Activated naive CD8-positive, alpha-beta T cell treated with anti-CD3 and anti-CD28 coated beads, Interleukin-2, amount 50 U/mL, for 16 hours (primary cell): ENCODE measurements around the gene TRIM43B.
"Not testable (repeated sequence)": the region's sequence is repeated elsewhere in the genome, so short reads cannot be mapped to it uniquely, and the experiment has no call there.

ENCODE experiments used
- DNase-seq: peaks from one replicate; pipeline ENCODE4 v3.0.0-alpha.2; 2020; ENCODE audit warnings: low read depth, low spot score

TRIM43B gene

DNA sequence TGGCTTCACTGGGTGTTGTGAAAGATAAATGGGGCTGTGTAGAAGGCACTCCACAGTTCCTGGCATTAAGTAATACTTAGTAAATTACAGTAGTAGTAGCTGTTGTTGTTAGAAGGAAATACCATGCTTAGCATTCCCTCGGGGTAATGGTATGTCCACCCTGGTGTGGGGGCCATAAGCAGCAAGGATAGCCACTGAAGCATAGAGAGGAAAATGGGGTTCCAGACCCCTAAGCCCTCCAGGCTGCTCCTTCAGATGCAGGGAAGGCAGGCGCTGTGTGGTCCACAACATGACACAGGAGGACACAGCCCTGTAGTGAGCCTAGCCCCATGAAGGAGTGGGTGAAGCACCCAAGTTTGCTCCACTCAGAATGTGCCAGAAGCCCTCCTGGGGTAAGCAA lies 50.6 kb downstream of the TRIM43B start:
- DNase-seq: not testable (repeated sequence)

DNA sequence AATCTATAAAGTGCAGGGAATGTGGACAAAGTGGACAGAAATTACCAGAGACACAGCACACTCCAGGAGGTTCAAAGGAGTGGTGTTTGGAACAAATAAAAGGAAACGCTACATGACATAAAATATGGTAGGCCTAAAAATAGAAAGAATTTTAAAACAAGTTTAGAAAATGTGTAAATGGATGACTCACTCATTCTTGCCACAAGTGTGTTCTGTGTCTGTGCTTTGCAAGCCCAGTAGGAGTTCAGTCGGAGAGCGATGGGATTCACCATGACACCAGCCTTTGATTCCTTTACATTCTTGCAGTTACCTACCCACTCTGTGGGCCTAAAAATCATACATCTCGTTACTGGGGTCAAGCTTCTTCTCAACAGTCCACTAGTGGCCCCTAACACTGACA lies 51.2 kb downstream of the TRIM43B start:
- DNase-seq: not testable (repeated sequence)

DNA sequence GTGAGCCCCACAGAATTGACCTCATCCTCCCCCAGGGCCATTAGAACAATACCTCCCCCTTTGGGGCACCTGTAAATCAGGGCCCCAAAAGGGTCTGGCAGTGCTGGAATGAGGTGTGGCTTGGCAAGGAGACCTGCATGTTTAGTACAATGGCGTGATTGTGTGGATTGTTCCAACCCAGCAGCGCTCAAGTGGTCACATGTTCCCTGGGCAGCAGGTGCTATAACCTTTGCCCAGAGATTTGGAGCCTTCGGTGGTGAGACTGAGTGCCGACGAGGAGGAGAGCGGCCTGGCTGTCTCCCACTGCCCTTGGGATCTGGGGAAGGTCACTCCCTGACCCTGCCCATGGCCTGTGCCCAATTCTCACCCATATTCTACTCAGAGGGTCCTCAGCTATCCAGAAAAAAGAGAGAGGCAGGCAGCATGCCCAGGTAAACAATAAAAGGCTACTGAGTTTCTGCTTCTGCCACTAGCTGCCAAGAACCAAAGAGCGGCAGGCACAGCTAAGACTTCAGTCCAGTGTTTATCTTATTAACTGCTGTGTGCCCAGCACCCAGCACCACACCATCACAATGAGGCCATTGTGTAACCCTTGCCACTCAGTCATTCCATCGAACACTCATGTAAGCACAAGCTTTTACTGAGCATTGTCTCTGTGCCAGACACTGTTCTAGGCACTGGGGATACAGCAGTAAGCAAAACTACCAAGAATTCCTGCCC lies 54.6 kb downstream of the TRIM43B start:
- not testable (repeated sequence) for DNase-seq

DNA sequence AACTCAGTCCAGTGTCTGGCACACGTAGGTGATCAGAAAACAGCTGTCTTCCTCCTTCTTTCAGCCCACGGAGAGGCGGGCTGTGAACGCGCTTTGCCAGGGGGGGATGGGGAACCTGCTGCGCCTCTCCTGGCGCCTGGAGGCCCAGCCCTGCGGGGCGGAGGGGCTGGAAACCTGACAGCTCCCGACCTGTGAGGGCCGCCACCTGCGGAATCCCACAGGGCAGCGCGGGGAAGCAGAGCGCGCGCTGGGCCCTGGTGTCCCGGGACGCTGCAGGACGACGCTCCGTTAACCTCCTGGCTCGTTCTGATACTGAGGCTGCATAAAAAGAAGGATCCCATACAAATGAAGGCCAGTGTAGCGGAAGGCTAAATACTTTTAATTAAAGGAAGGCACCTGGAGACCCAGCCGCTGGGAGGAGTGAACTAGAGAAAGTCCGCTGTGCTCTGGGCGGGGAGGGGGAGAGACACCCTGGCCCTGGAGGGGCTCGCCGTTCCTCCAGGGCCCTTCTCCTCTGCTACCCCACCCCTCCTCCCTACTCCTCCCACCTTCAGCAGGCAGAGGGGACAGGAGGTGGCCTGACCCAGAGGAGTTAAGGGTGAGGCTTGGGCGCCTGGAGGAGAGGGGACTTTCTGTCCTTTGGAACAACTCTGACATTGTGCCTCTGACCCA lies 57.2 kb downstream of the TRIM43B start:
- not testable (repeated sequence) for DNase-seq
